ENCODE results near the gene OGG1. TPM values are rescaled to one million over a fixed set of nuclear protein-coding genes. Genes with fewer than 3 reads are reported as not detected.
A peak's percentile ranks its signal among the peaks of the same experiment; 100 is the strongest.

The OGG1 gene
- total RNA-seq, 1 donor from 2014 or later: 9.2 TPM

DNA sequence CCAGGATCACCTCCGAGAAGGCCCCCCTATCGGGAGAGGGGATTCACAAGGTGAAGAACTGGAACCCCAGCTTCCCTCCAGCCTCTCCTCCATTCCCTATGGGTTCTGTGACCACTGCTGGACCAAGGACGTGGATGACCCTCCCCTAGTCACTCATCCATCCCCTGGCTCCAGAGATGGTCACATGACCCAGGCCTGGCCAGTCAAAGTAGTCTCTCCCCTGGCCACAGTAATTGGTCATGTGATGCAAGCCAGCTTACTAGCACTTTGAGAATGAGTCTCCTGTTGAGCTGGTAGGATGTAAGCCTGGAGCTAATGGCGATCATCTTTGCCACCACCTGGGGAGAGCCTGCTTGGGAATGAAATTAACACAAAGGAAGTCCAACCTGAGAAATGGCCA is 16.1 kb downstream of the OGG1 start:
- TF ChIP-seq, protein P1, sequence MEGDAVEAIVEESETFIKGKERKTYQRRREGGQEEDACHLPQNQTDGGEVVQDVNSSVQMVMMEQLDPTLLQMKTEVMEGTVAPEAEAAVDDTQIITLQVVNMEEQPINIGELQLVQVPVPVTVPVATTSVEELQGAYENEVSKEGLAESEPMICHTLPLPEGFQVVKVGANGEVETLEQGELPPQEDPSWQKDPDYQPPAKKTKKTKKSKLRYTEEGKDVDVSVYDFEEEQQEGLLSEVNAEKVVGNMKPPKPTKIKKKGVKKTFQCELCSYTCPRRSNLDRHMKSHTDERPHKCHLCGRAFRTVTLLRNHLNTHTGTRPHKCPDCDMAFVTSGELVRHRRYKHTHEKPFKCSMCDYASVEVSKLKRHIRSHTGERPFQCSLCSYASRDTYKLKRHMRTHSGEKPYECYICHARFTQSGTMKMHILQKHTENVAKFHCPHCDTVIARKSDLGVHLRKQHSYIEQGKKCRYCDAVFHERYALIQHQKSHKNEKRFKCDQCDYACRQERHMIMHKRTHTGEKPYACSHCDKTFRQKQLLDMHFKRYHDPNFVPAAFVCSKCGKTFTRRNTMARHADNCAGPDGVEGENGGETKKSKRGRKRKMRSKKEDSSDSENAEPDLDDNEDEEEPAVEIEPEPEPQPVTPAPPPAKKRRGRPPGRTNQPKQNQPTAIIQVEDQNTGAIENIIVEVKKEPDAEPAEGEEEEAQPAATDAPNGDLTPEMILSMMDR (IDR thresholded peaks at IDR 0.05; ENCODE audit: borderline replicate concordance): no peak
- H3K36me3 ChIP-seq: peaks cover 43% of the 10 kb centered on the region

GRCh38 chr3:9767418-9767817 is 17.7 kb downstream of the OGG1 start:
- Histone ChIP-seq H3K27me3 (ENCODE audit: low read depth) (no peaks in the 10 kb centered on the region), H3K4me3 (no peak overlapping the region), H3K27ac (replicated peaks) (peak overlapping the region; percentile 80), H3K4me1 (peaks cover 47% of the 10 kb centered on the region), H3K9me3 (replicated peaks) (no peaks in the 10 kb centered on the region), H3K36me3 (peaks cover 29% of the 10 kb centered on the region)
- intact Hi-C loops (cut with micrococcal nuclease): no loop called here
- TF ChIP-seq, protein P1 (IDR thresholded peaks at IDR 0.05; ENCODE audit: borderline replicate concordance): no peak
- DNase-seq: peak; percentile 44

More for the DNA sequence above, 16.1 kb downstream of the OGG1 start:
- intact Hi-C loops (cut with micrococcal nuclease): no loop called here
- Histone ChIP-seq H3K4me1 (peaks cover 46% of the 10 kb centered on the region), H3K27me3 (ENCODE audit: low read depth) (no peaks in the 10 kb centered on the region), H3K27ac (replicated peaks) (no peak overlapping the region), H3K4me3 (no peak overlapping the region), H3K9me3 (replicated peaks) (no peaks in the 10 kb centered on the region)
- no peak for DNase-seq

DNA sequence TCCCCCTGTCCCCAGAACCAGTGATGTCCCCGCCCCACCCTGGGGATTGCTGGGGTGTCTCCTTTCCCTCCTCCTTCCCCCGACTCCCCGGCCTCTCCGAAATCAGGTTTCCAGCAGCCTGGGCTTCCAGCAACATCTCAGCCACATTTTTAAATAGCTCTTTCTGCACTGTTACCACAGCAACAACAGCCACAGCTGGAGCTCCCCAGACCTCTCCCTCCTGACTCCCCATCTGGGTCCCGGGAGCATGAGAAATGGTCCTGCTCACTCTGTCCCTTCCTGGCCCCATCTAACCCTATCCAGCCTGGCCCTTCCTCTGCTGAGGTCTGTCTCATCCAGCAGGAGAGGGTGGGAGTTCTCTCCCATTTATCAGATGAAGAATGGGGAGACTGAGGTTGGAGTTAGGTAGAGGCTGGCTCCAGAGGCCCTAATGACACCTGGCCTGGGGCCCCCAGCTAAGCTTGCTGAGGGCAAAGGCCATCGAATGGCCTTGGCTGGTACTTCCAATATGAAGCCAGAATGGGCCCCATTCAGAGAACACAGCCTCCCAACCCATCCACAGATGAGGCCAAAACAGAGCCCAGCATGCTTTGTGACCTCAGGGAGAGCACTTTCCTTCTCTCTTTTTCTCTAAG is 18.5 kb downstream of the OGG1 start:
- Histone ChIP-seq H3K4me3 (peak overlapping the region; percentile 82), H3K27ac (replicated peaks) (peak overlapping the region; percentile 80), H3K4me1 (peaks cover 47% of the 10 kb centered on the region)

DNA sequence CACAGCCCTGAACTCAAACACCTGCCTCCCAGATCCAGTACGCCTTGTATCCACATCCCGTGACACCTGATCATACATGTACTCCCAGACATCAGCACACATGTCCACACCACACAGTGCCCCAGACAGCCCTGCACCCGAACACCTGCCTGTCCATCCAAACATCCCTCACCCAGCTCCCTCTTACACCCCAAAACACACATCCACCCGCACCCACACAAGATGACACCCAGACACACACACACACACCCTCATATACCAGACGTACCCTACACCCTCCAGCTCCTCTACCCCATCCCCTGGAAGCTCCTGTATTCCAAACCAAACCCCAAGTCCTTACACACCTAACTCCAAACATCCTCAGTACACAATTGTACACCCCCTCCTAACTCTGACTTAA is 19.3 kb downstream of the OGG1 start:
- H3K27ac ChIP-seq (replicated peaks): peak overlapping the region; percentile 80

More for the DNA sequence above, 18.5 kb downstream of the OGG1 start:
- H3K9me3 ChIP-seq (replicated peaks): no peaks in the 10 kb centered on the region
- no peaks in the 10 kb centered on the region for H3K27me3 ChIP-seq (ENCODE audit: low read depth)
- DNase-seq: no peak
- intact Hi-C loops (cut with micrococcal nuclease): no loop called here
- H3K36me3 ChIP-seq: peaks cover 22% of the 10 kb centered on the region
- TF ChIP-seq, protein P1 (IDR thresholded peaks at IDR 0.05; ENCODE audit: borderline replicate concordance): no peak

GRCh38 chr3:9769426-9770275 is 19.9 kb downstream of the OGG1 start, which contains the start of gene CAMK1:
TSS of gene CAMK1 (minus strand) at chr3:9769947. CDS start at chr3:9767749, 2,198 bp downstream.
- no peaks in the 10 kb centered on the region for H3K9me3 ChIP-seq (replicated peaks)
- H3K4me3 ChIP-seq: peak within 1 kb of the TSS; percentile 82
- peaks cover 47% of the 10 kb centered on the region for H3K4me1 ChIP-seq
- DNase-seq: peak; percentile 88
- no peaks in the 10 kb centered on the region for H3K27me3 ChIP-seq (ENCODE audit: low read depth)
- TF ChIP-seq, protein P1 (IDR thresholded peaks at IDR 0.05; ENCODE audit: borderline replicate concordance): no peak
- peak within 1 kb of the TSS; percentile 80 for H3K27ac ChIP-seq (replicated peaks)
- intact Hi-C loops (cut with micrococcal nuclease): no loop called here
- H3K36me3 ChIP-seq: peaks cover 12% of the 10 kb centered on the region

More for the DNA sequence above, 19.3 kb downstream of the OGG1 start:
- Histone ChIP-seq H3K9me3 (replicated peaks) (no peaks in the 10 kb centered on the region), H3K36me3 (peaks cover 16% of the 10 kb centered on the region), H3K27me3 (ENCODE audit: low read depth) (no peaks in the 10 kb centered on the region), H3K4me1 (peaks cover 47% of the 10 kb centered on the region), H3K4me3 (peak overlapping the region; percentile 82)
- intact Hi-C loops (cut with micrococcal nuclease): no loop called here
- TF ChIP-seq, protein P1 (IDR thresholded peaks at IDR 0.05; ENCODE audit: borderline replicate concordance): no peak
- DNase-seq: no peak
